ENCODE data around the gene FAM110A. TPM values are rescaled to one million over a fixed set of nuclear protein-coding genes. Genes with fewer than 3 reads are reported as not detected.

The FAM110A gene
- total and polyA plus RNA-seq, 2 of the 8 experiments (the other 6 are each of a cell fraction or from before 2014, with no cell fraction given) = 10.1 to 10.9 TPM

GRCh38 chr20:831956-832355, 1.6 kb upstream of the FAM110A start:
- DNase-seq (ENCODE audit: low read depth in 1 of 2, low spot score in 2 of 2) = no peak
- peaks cover 0 to 15% (median 13%) of the 10 kb centered on the region in 4 experiments; a peak in 6 of 7 replicates for H3K27me3 ChIP-seq (replicated peaks in 1 of 4; ENCODE audit: control insufficient read depth in 3 of 4, extremely low read depth in 1 of 4, insufficient read depth in 3 of 4, low read length in 3 of 4)
- no peak overlapping the region for H3K18ac ChIP-seq (ENCODE audit: extremely low read depth, low read length)
- H3K4me1 ChIP-seq (replicated peaks in 1 of 4; ENCODE audit: control insufficient read depth in 3 of 4, insufficient read depth in 4 of 4, low read length in 3 of 4) = peaks cover 0 to 3% (median 1%) of the 10 kb centered on the region in 4 experiments; a peak in 1 of 7 replicates
- no peak overlapping the region for H3K14ac ChIP-seq (ENCODE audit: insufficient read length)
- H2AK5ac ChIP-seq (ENCODE audit: low read depth, low read length) = no peak overlapping the region
- H4K20me1 ChIP-seq (replicated peaks in 1 of 2; ENCODE audit: control insufficient read depth in 1 of 2, insufficient read depth in 2 of 2, low read length in 2 of 2) = no peaks in the 10 kb centered on the region
- H3K23ac ChIP-seq (ENCODE audit: insufficient read length) = no peak overlapping the region
- no peak overlapping the region for H2AFZ ChIP-seq (ENCODE audit: low read length)
- H2BK120ac ChIP-seq (replicated peaks; ENCODE audit: low read depth, low read length) = no peak overlapping the region
- H3K79me2 ChIP-seq (ENCODE audit: control insufficient read depth in 1 of 2, insufficient read depth in 2 of 2, low read length in 2 of 2) = no peaks in the 10 kb centered on the region
- H2BK15ac ChIP-seq (ENCODE audit: low read length) = no peak overlapping the region
- 95% methylated on average over 3 of the region's 3 CpGs; no CpG with 5 or more reads in 1 of the 2 experiments for WGBS, 2 experiments (ENCODE audit: extremely low coverage in 1 of 2, insufficient coverage in 1 of 2, insufficient read length in 1 of 2, insufficient replicate concordance in 2 of 2, low coverage in 1 of 2, low lambda C conversion rate in 2 of 2, missing lambda C conversion rate in 1 of 2)
- H3K79me1 ChIP-seq (ENCODE audit: low read depth, low read length) = no peaks in the 10 kb centered on the region
- no peak overlapping the region for H3K9ac ChIP-seq (replicated peaks in 1 of 4; ENCODE audit: extremely low read depth in 1 of 4, low read depth in 3 of 4, low read length in 3 of 4)
- no peaks in the 10 kb centered on the region for H3K9me3 ChIP-seq (ENCODE audit: insufficient read depth in 2 of 2, low read depth in 1 of 2, low read length in 1 of 2)
- FAIRE-seq = no peak
- no peak overlapping the region for H3K4me3 ChIP-seq (ENCODE audit: extremely low read depth in 1 of 4, insufficient read depth in 2 of 4, low read depth in 3 of 4, low read length in 4 of 4)
- H3K56ac ChIP-seq (replicated peaks; ENCODE audit: insufficient read length, low read depth, low read length) = no peak overlapping the region
- H2BK12ac ChIP-seq (ENCODE audit: low read depth, low read length) = no peak overlapping the region
- H4K91ac ChIP-seq (replicated peaks; ENCODE audit: insufficient read length, low read length) = no peak overlapping the region
- no peak overlapping the region for H4K5ac ChIP-seq (ENCODE audit: insufficient read length, low read depth, low read length)
- no peak overlapping the region for H2BK5ac ChIP-seq (ENCODE audit: low read depth, low read length)
- H3K36me3 ChIP-seq (ENCODE audit: control insufficient read depth in 2 of 4, insufficient read depth in 4 of 4, low read length in 3 of 4) = no peaks in the 10 kb centered on the region
- no peak overlapping the region for H2BK20ac ChIP-seq (ENCODE audit: low read length)
- no peak overlapping the region for H3K4ac ChIP-seq (replicated peaks; ENCODE audit: insufficient read length, low read depth, low read length)
- POLR2A ChIA-PET (ENCODE audit: partially characterized antibody) = interaction anchor here (1.0 kb wide), 1 partner anchor 12 kb away, joined by 3 read pairs; no protein-coding TSS in a partner anchor
- H4K8ac ChIP-seq (ENCODE audit: extremely low read depth, insufficient read depth, low read length) = no peak overlapping the region
- H3K23me2 ChIP-seq (ENCODE audit: low read depth, low read length) = peaks cover 7% of the 10 kb centered on the region; the same call in 1 of the 2 replicates
- CTCF ChIA-PET (ENCODE audit: partially characterized antibody) = interaction anchor here (0.8 to 4.4 kb wide), 9 partner anchors 8 to 130 kb away, joined by 3 to 30 read pairs (median 6); no protein-coding TSS in a partner anchor
- no peak overlapping the region for H3K27ac ChIP-seq (ENCODE audit: low read depth, low read length)
- H3K4me2 ChIP-seq (ENCODE audit: insufficient read depth in 1 of 2, low read depth in 2 of 2, low read length in 2 of 2) = no peak overlapping the region
- TF ChIP-seq RBBP5 (IDR thresholded peaks at IDR 0.05; ENCODE audit: borderline replicate concordance, low read depth, low read length) (no peak), NANOG (IDR thresholded peaks at IDR 0.05; ENCODE audit: insufficient read depth, low read depth, low read length, poor library complexity, severe bottlenecking) (no peak)
